ENCODE results near the gene LMBRD2. TPM values are rescaled to one million over a fixed set of nuclear protein-coding genes. Genes with fewer than 3 reads are reported as not detected.

Gene LMBRD2
- total and polyA plus RNA-seq, 2 of the 8 experiments (the other 6 are each of a cell fraction or from before 2014, with no cell fraction given): 1.1 to 4.1 TPM

DNA sequence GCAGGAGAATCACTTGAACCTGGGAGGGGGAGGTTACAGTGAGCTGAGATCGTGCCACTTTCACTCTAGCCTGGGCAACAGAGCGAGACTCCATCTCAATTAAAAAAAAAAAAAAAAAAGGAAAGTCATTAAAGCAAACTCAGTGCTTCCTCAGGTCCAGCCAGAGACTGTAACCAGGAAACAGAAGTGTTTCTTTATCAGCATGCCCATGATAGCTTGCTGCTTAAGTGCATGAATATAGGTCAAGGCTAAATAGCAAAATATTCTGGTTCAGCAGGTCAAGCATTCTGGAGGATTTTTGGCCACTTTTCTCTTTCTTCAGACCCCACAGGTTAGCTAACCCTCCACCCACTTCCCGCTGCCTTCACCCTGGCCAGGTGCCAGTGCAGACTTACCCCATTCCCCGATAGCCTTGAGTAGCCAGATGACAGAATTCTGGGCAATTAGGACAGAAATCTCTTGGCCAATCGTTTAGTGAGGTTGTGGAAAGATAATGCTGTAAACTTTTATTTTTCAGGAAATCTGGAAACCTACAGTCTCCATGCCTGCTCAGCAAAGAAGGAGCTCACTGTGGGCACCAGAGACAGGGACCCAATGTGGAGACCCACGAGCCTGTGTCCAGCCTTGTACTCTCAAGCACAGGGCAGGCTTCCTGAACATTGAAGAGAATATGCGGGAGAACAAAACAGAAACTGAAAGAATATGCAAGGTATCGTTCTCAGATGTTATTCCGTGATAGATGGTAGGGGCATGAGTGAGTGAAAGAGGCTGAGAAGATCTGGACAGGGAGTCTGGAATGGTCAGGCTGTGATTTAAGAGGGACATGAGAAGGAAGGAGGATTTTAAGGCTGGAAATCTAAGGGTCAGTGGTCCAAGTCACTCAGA, 80.8 kb downstream of the LMBRD2 start (continued):
- TF ChIP-seq CHD7 (IDR thresholded peaks at IDR 0.05; ENCODE audit: insufficient replicate concordance, low read length) (no peak), TAF1 (IDR thresholded peaks at IDR 0.05; ENCODE audit: low read depth, low read length) (no peak), EGR1 (IDR thresholded peaks at IDR 0.05; ENCODE audit: borderline replicate concordance, low read depth, low read length) (no peak), POLR2A (IDR thresholded peaks at IDR 0.05; ENCODE audit: control extremely low read depth in 1 of 2, low read depth in 2 of 2, low read length in 2 of 2) (no peak), POLR2AphosphoS5 (IDR thresholded peaks at IDR 0.05; ENCODE audit: low read depth, low read length) (no peak), GTF2F1 (IDR thresholded peaks at IDR 0.05; ENCODE audit: borderline replicate concordance, low read depth, low read length) (no peak), CREB1 (IDR thresholded peaks at IDR 0.05) (no peak), HDAC2 (IDR thresholded peaks at IDR 0.05; ENCODE audit: borderline replicate concordance in 1 of 2, low read depth in 2 of 2, low read length in 2 of 2) (no peak), ZNF274 (IDR thresholded peaks at IDR 0.05; ENCODE audit: borderline replicate concordance, extremely low read depth, low read length) (no peak)

All from H1 (cell line).